Small intestine (tissue), 7 donors: Measurements from ENCODE around the gene KCNJ10. TPM values are rescaled to one million over a fixed set of nuclear protein-coding genes. Genes with fewer than 3 reads are reported as not detected.
"Not testable (repeated sequence)": the region's sequence is repeated elsewhere in the genome, so short reads cannot be mapped to it uniquely, and the experiment has no call there.

ENCODE experiments used
- DNase-seq, 2 donors: peaks; one replicate each; pipeline versions ENCODE4 v3.0.0 to v3.0.0-alpha.2; 2013
- FAIRE-seq: peaks from 2 replicates; lab custom pipeline; 2012; peaks lifted over from hg19 to GRCh38; lab: Jason Lieb, UNC
- H3K27ac ChIP-seq, 3 donors: one replicate each; pipeline ENCODE4 v1.5.1; 2013; ENCODE audit warnings: low read length in 2 of 3, mild to moderate bottlenecking in 2 of 3, control low read depth in 1 of 3, inconsistent platforms in 1 of 3, low read depth in 1 of 3, moderate library complexity in 1 of 3
- H3K27me3 ChIP-seq, 3 donors: one replicate each; pipeline ENCODE4 v1.6.1; 2013; ENCODE audit warnings: low read length in 3 of 3, inconsistent platforms in 1 of 3; ENCODE audit not compliant: control insufficient read depth in 3 of 3, insufficient read depth in 3 of 3
- H3K36me3 ChIP-seq, 3 donors: one replicate each; pipeline ENCODE4 v1.6.1; 2013; ENCODE audit warnings: low read length in 3 of 3, inconsistent platforms in 1 of 3, low read depth in 1 of 3, mild to moderate bottlenecking in 1 of 3, moderate library complexity in 1 of 3; ENCODE audit not compliant: control insufficient read depth in 3 of 3, insufficient read depth in 2 of 3
- H3K4me1 ChIP-seq, 3 donors: one replicate each; pipeline ENCODE4 v1.6.1; 2013; ENCODE audit warnings: low read length in 2 of 3, inconsistent platforms in 1 of 3, low read depth in 1 of 3, mild to moderate bottlenecking in 1 of 3, moderate library complexity in 1 of 3; ENCODE audit not compliant: control insufficient read depth in 3 of 3, insufficient read depth in 2 of 3
- H3K4me3 ChIP-seq, 3 donors: one replicate each; pipeline ENCODE4 v1.5.1; 2013; ENCODE audit warnings: low read length in 3 of 3, control low read depth in 1 of 3, inconsistent platforms in 1 of 3, low read depth in 1 of 3, mild to moderate bottlenecking in 1 of 3, moderate library complexity in 1 of 3
- H3K9me3 ChIP-seq, 2 donors: one replicate each; pipeline ENCODE4 v1.6.1; 2013; ENCODE audit warnings: low read depth in 1 of 2, low read length in 1 of 2; ENCODE audit not compliant: control insufficient read depth in 2 of 2, insufficient read depth in 1 of 2
- WGBS, 3 donors: extraction: QIAGEN DNeasy Blood & Tissue Kit; methylation state at CpG; one replicate each; pipeline ENCODE4 v1.1.7; 2013; 5-methylcytosine and 5-hydroxymethylcytosine counted together
- polyA plus RNA-seq, 4 donors: library from polyadenylated mRNA; stranded (reverse) in 3 of 4; unstranded in 1 of 4; fragments of 200-250 nt in 3 of 4; fragments of 120-200 nt in 1 of 4; gene quantifications; one replicate each; pipeline versions ENCODE4 v1.2.1 to v1.2.3, GENCODE V29; 2013
- donor health status: healthy with polysubstance abuse.
- donor health status: control.
- donor health status: control.
- donor health status: Bipolar disorder and iron deficiency.
- donor health status: healthy.

Gene KCNJ10
- polyA plus RNA-seq, 4 donors, result 0.25 to 0.47 TPM; not detected in 2

GRCh38 chr1:160113407-160113806 is 43.4 kb upstream of the KCNJ10 start:
- WGBS, 3 donors, result 80 to 87% (median 86%) methylated on average over 8 of the region's 8 CpGs
- Histone ChIP-seq H3K9me3 (no peaks in the 10 kb centered on the region), H3K27me3 (peaks cover 0 to 32% (median 3%) of the 10 kb centered on the region in 3 donors), H3K36me3 (no peaks in the 10 kb centered on the region), H3K4me1 (peaks cover 0 to 5% (median 0%) of the 10 kb centered on the region in 3 donors), H3K4me3 (no peak overlapping the region), H3K27ac (no peak overlapping the region)
- no peak for FAIRE-seq
- no peak for DNase-seq

- Histone ChIP-seq H3K36me3 (no peaks in the 10 kb centered on the region), H3K4me1 (peaks cover 0 to 5% (median 0%) of the 10 kb centered on the region in 3 donors), H3K4me3 (no peak overlapping the region), H3K27me3 (peaks cover 0 to 22% (median 3%) of the 10 kb centered on the region in 3 donors), H3K27ac (no peak overlapping the region), H3K9me3 (no peaks in the 10 kb centered on the region)
- WGBS, 3 donors, result 76 to 80% (median 79%) methylated on average over 12 of the region's 12 CpGs
- DNase-seq (no peak), FAIRE-seq (no peak)
Observed at GRCh38 chr1:160112357-160112756, 42.4 kb upstream of the KCNJ10 start.

- peaks cover 0 to 15% (median 3%) of the 10 kb centered on the region in 3 donors for H3K27me3 ChIP-seq
- not testable (repeated sequence) for FAIRE-seq, H3K4me3 ChIP-seq, DNase-seq, H3K9me3 ChIP-seq, H3K4me1 ChIP-seq, H3K27ac ChIP-seq, H3K36me3 ChIP-seq
- 90 to 96% (median 92%) methylated on average over 10 of the region's 10 CpGs for WGBS, 3 donors
Observed at GRCh38 chr1:160111462-160111861, 41.5 kb upstream of the KCNJ10 start.

GRCh38 chr1:160109686-160110085 is 39.7 kb upstream of the KCNJ10 start:
- DNase-seq (no peak), FAIRE-seq (no peak)
- peaks cover 0 to 3% (median 0%) of the 10 kb centered on the region in 3 donors for H3K27me3 ChIP-seq
- no peak overlapping the region for H3K4me3 ChIP-seq
- no peaks in the 10 kb centered on the region for H3K9me3 ChIP-seq
- H3K4me1 ChIP-seq, result no peaks in the 10 kb centered on the region
- no peaks in the 10 kb centered on the region for H3K36me3 ChIP-seq
- H3K27ac ChIP-seq, result no peak overlapping the region
- WGBS, 3 donors, result 34 to 62% (median 44%) methylated on average over 4 of the region's 4 CpGs

GRCh38 chr1:160108888-160109662 is 39.1 kb upstream of the KCNJ10 start:
- H3K27ac ChIP-seq, result no peak overlapping the region
- H3K4me1 ChIP-seq, result peaks cover 0 to 3% (median 0%) of the 10 kb centered on the region in 3 donors
- H3K4me3 ChIP-seq, result no peak overlapping the region
- H3K27me3 ChIP-seq, result peaks cover 0 to 3% (median 0%) of the 10 kb centered on the region in 3 donors
- FAIRE-seq (no peak), DNase-seq (peak in 1 of 2 donors; percentile 28)
- H3K36me3 ChIP-seq, result no peaks in the 10 kb centered on the region
- no peaks in the 10 kb centered on the region for H3K9me3 ChIP-seq
- WGBS, 3 donors, result 19 to 39% (median 21%) methylated on average over 5 to 6 of the region's 6 CpGs

GRCh38 chr1:160107512-160107911 is 37.6 kb upstream of the KCNJ10 start:
- DNase-seq (no peak), FAIRE-seq (no peak)
- H3K27ac ChIP-seq, result no peak overlapping the region
- no peaks in the 10 kb centered on the region for H3K36me3 ChIP-seq
- H3K4me1 ChIP-seq, result peaks cover 0 to 11% (median 0%) of the 10 kb centered on the region in 3 donors
- peaks cover 0 to 3% (median 2%) of the 10 kb centered on the region in 3 donors for H3K27me3 ChIP-seq
- 92 to 96% (median 95%) methylated on average over 1 of the region's 1 CpG for WGBS, 3 donors
- H3K4me3 ChIP-seq, result no peak overlapping the region
- H3K9me3 ChIP-seq, result no peaks in the 10 kb centered on the region

GRCh38 chr1:160105155-160105554 is 35.2 kb upstream of the KCNJ10 start:
- H3K4me1 ChIP-seq, result peaks cover 0 to 21% (median 0%) of the 10 kb centered on the region in 3 donors
- DNase-seq, result no peak
- no peaks in the 10 kb centered on the region for H3K9me3 ChIP-seq
- H3K27me3 ChIP-seq, result peaks cover 0 to 2% (median under 1%) of the 10 kb centered on the region in 3 donors
- H3K36me3 ChIP-seq, result no peaks in the 10 kb centered on the region
- 89 to 95% (median 94%) methylated on average over 5 of the region's 5 CpGs for WGBS, 3 donors
- no peak overlapping the region for H3K27ac ChIP-seq
- no peak overlapping the region for H3K4me3 ChIP-seq
- FAIRE-seq, result no peak

GRCh38 chr1:160104486-160104885 is 34.5 kb upstream of the KCNJ10 start:
- no peak overlapping the region for H3K4me3 ChIP-seq
- H3K27ac ChIP-seq, result peak overlapping the region in 1 of 3 donors; percentile 14
- 58 to 88% (median 85%) methylated on average over 3 of the region's 3 CpGs for WGBS, 3 donors
- peaks cover 0 to 23% (median 0%) of the 10 kb centered on the region in 3 donors for H3K4me1 ChIP-seq
- H3K36me3 ChIP-seq, result no peaks in the 10 kb centered on the region
- H3K27me3 ChIP-seq, result peaks cover 0 to 2% (median 0%) of the 10 kb centered on the region in 3 donors
- no peak for DNase-seq
- FAIRE-seq, result no peak
- H3K9me3 ChIP-seq, result no peaks in the 10 kb centered on the region
